NCI-H526 (cell line): ENCODE data around the gene IGHMBP2.
A peak's percentile ranks its signal among the peaks of the same experiment; 100 is the strongest.

Experiments used
- DNase-seq, 2 experiments: peaks; one replicate each; lab custom pipeline; 2025; lab: John Stamatoyannopoulos, UW

IGHMBP2 gene

DNA sequence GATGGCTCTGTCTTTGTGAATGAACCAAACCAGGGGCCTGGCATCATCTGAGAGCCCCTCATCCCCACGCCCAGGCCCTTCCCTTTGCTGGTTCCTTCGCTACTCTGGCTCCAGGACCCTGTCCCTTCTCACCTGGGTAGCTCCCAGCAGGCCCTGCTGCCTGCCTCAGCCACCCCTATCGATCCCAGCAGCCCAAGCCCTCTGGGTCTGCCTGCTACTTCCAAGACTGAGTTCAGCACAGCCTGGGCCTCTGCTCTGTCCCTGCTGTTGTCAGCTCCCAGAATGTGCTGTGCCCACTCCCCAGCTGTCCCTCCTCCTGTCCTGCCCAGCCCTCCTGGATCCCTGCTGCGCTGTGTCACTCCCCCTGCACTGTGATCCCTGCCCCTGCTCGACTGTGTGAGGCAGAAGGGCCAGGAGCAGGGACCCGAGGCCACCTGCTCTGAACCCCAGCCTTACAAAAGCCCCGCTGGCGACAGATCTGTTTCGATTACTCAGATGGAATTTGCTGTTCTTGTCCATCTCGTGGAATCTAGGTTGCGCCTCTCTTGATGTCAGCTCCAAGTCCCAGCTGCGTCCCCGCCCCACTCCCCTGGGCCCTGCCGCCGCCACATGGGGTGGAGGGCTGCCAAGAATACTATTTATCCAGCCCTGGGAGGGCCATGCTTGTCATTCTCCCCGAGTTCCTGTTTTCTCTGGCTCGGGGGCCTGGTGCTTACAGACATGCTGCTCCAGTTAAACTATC is 13.0 kb upstream of the IGHMBP2 start:
- DNase-seq: no peak

DNA sequence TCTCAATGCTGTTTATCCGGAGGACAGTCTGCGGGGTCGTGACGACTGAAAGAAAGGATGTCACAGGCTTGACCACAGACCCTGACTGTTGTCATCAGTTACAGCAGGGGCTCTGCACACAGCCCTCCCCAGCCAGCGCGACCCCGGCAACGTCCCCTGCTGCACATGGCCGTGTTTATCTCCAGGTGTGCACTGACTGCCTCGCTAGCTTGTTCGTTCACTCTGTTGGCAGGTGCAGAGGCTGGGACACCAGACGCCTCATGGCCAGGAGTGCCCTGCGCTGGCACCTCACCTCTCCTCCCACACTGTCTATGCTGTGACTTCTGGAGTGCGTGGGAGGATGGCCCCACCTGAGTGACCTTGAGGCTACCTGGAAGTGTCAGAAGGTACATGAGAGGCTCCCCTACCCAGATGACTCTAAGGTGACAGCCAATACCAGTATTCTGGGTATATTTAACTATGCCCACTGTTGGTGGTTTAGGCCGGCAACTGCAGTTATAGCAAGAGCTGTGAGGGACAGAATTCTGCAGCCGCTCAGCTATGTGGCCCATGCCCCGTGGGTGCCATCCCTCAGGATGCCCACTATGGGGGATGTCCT is 12.2 kb upstream of the IGHMBP2 start:
- DNase-seq: no peak

DNA sequence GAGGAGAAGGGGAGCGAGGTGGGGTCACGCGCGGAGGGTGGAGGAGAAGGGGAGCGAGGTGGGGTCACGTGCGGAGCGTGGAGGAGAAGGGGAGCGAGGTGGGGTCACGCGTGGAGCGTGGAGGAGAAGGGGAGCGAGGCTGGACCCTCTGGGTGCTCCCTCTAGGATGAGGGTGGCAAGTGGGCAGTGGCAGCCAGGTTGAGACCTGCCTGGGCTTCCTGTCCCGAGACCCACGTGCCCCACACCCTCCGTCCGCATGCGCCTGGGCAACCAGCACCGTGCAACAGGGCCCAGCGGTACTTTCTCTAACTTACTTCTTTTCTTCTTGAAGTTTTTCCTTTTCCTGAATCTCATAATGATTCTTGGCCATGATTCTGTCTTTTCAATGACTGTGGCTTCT is 11.1 kb upstream of the IGHMBP2 start:
- no peak for DNase-seq

DNA sequence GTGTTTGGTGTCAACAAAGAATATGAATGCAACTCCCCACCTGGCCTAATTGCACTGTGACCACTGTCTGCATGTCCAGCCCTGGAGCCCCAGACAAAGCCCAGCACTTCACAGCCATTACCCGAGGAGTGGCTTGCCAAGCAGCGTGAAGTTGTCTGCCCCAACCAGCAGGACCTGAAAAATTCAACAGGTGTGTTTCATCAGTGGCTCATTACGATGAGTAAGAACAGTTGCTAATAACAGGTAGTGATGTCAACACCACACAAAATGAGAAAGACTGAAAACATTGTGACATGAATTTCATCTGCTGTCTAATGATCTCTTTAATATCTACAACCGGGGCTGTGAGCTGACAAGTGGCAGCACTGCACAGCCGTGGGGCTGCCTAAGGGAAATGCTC is 10.4 kb upstream of the IGHMBP2 start:
- no peak for DNase-seq

DNA sequence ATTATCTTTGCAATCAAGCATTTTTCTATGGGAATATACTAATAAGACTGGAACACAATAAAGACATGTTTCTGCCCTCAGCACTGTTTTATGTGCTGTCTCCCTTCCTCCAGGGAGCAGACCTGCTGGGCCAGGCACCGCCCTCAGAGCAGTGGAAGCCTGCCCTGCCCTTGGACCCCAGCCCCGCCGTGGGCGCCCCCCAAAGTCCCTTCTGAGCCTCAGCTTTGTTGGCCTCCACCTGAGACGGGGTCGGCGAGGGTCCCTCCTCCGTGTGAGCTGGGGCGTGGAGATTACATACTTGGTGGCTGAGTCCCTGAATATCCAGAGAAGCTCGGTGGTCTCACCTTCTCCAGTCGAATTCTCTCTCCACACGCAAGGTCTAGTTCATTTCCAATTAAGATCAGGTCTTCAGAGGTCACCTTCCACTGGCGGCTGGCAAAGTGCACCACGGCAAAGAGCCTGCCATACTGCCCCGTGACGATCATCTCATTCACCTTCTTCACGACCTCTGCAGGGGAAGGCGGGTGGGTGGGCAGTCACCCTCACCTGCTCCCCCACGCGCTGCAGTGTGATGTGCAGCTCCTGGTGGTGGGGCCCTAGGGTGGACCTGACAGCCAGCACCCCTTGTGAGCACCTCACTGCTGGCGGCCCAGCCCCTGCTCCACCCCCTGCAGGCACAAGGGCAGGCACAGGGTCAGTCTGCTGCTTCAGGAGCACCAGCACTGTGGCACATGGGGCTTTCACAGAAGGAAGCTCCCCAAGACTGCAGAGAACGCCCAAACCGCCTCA is 7.3 kb upstream of the IGHMBP2 start:
- no peak for DNase-seq

DNA sequence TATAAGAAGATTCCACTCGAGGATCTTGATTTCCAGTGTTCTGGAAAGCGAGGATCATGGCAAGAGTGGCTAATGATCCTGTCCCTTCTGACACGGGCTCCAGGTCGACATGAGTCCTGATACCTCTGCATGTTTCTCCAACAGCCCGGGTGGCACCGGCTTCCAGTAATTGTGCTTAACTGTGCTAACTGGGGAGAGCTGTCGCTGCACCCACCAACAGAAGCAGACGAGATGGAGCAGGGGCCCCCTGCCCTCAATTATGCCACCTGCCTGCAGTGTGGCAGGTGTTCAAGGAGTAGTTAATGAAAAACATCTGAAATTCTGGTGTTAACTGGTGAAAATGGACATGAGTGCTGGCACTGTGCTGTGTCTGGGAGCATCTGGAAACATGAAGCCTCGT is 6.2 kb upstream of the IGHMBP2 start:
- DNase-seq: no peak

DNA sequence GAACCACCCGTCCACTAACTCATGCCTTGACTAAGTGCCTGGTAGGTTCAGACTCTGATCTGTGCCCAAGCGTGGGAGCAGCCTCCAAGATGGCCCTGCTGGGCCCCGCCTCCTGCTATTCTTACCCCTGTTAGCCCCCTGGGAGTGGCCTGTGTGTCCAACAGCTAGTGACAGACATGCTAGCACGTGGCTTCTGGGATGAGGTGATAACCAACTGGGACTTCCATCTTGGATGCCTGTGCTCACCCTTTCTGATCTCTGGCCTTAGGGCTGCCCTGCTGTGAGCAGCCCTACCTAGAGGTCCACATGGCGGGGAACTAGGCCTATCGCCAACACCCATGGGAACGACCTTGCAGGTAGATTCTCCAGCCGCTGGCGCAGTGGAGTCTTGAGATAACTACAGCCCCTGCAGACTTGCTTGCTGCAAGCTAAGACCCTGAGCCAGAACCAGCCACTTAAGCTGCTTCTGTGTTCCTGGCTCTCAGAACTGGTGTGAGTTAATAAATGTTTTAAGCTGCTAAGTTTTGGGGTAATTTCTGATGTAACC is 2.8 kb upstream of the IGHMBP2 start:
- no peak for DNase-seq

DNA sequence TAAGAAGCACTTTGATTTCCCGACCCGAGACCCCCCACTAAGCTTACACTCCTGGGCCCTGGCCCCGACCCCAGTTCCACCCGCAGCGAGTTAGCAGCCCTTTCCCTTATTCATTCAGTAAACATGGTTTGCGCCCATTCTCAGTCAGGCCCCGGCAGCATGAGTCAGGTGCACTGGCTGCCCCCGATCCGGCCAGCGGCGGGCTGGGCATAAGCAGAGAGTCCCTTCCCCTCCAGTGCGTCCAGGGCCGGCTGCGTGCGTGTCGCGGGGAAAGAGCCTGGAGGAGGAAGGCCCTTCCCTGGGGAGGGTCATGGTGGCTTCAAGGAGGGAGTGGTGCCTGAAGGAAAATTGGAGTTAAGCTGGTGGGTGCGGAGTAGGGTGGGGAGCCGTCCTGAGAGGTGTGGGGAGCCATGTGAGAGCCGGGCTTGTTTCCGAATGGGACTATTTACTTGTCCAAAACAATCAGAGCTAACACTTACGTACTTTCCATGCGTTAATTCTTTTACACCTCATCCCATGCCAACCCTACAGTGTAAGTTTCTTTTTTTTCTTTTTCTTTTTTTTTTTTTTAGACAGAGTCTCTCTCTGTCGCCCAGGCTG is 657 bp downstream of the IGHMBP2 start:
- DNase-seq: peak in 1 of 2 experiments; percentile 47

DNA sequence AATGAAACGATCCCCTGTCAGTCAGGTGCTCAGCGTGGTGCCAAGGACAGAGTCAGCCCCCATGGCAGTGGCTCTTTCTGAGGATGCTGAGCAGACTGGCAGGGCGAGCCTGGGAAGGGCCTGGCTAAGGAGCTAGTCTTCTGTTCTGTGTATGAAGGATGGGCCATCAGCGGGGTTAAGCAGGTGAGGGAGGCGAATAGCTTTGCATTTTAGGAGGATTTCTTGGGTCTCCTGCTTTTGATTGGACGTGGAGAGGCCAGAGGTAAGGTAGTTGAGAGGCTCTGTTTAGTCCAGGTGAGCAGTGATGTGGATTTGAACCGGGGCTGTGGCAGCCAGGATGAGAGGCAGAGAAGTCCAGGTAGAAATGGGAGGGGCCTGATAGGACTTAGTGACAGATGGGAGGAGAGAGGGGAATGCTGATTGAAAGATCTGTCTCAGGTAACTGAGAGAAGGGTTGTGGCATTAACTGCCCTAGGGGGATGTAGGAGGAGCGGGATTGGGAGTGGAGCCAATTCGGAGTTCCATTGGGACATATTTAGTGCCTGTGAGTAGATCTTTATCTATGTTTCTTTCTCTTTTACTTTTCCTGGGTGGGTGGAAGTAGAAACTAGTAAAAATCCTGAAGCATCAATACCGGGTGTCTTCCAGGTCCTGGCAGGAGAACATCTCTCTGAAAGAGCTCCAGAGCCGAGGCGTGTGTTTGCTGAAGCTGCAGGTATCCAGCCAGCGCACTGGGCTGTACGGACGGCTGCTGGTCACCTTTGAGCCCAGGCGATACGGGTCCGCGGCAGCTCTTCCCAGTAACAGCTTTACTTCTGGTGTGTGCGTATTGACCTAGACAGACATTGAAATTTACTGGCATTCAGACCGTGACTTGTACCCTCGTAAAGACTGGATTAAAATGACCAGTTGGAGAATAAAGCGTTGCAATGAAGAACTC is 2.0 kb downstream of the IGHMBP2 start:
- DNase-seq: no peak

DNA sequence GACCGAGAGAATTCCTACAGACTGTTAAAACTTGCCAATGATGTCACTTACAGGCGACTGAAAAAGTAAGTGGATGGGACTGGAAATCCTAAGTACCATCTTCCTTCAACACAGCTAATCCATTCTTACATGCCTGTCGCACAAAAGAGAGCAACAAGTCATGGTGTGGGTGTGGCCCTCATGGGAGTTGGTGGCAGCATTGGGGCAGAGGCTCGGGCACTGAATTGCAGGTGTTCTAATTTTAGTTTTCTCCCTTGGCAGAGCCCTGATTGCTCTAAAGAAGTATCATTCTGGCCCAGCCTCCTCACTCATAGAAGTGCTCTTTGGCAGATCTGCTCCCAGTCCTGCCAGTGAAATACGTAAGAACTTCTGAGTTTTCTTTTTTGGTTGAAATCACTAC is 4.6 kb downstream of the IGHMBP2 start:
- DNase-seq: no peak

DNA sequence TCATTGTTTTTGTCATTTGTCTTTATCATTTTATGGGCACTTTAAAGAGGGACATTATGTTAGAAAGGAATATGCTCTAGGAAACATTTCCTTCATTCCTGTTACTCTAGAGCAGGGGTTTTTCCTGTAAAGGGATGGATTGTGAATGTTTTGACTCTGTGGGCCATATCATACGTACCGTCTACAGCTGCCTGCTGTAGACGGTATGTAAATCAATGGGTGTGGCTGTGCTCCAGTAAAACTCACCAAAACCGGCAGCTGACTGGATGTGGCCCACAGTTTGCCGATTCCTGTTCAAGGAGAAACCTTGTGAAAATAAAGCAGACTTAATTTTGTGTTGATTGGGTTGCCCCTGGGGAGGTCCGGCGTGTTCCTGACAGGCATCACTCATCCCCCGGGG is 7.3 kb downstream of the IGHMBP2 start:
- peak; percentile 37 to 64 for DNase-seq

DNA sequence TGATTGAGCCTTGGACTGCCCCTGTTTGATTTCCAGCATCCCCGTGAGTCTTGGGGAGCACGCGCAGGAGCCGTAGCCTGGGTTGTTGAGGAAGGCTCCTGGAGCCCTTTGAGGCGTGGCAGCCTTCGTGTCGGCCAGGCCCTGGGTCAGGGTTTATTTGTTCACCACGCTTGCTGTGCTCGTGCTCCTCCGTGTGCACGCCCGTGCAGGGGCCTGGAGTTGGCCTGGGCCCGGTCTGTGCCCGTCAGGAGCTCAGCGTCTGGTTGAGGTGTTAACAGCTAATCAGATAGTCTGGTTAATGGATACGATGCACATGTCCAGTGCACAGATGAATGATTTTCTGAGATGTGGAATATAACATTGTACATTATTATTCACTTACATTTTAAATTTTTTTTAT is 8.0 kb downstream of the IGHMBP2 start:
- no peak for DNase-seq

DNA sequence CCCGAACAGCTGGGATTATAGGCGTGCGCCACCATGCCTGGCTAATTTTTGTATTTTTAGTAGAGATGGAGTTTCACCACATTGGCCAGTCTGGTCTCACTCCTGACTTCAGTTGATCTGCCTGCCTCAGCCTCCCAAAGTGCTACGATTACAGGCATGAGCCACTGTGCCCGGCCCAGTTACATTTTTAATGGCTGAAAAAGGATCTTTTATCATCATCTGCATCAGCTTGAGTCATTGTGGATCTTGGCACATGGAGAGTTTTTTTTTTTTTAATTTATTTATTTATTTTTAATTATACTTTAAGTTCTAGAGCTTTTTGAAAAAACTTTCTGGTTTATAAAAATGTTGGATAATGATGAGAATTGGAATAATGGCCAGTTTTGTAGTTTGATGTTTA is 8.6 kb downstream of the IGHMBP2 start:
- DNase-seq: no peak

DNA sequence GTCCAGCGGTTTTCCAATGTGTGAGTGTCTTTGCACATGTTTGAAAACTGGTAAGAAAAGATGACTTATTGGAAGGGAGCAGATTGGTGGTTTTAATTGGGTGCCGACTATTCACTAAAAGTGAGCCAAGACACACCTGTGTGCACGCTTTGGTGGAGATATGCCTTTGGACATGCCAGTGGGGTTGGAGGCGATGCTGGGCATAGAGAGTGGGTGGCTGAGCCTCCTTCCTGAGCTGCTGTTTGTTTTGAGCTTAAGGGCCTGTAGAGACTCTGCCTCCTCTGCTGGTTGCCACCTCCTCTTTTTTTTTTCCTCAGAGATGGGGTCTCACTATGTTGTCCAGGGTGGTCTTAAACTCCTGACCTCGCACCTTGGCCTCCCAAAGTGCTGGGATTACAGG is 9.5 kb downstream of the IGHMBP2 start:
- DNase-seq: no peak

DNA sequence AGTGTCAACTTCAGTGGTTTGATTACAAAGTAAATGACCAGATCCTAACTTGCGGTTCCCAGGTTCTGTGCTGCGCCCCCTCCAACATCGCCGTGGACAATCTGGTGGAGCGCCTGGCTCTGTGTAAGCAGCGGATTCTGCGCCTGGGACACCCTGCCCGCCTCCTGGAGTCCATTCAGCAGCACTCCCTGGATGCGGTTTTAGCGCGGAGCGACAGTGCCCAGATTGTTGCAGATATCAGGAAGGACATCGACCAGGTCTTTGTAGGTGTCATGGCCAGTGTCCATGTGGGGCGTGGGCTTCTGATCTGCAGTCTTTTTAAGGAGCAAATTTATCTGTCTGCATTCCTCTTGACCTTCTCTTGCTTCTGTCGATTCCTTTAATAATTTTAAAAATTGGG is 11.1 kb downstream of the IGHMBP2 start:
- no peak for DNase-seq

DNA sequence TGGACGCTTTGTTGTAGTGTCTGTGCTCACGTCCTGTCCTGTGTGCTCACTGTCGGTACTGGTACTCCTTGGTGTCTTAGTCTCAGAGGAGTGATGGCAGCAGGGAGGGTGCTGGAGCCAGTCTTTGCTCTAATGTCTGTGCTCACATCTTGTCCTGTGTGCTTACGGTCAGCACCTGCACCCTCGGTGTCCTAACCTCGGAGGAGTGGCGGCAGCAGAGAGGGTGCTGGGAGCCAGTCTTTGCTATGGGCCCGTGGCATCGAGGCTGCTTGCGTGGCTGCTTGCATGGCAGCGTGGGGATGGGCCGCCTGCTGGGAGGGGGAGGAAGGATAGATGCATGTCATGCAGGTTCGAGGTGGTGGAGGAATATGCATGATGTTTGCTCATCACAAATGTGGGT is 12.7 kb downstream of the IGHMBP2 start:
- no peak for DNase-seq

DNA sequence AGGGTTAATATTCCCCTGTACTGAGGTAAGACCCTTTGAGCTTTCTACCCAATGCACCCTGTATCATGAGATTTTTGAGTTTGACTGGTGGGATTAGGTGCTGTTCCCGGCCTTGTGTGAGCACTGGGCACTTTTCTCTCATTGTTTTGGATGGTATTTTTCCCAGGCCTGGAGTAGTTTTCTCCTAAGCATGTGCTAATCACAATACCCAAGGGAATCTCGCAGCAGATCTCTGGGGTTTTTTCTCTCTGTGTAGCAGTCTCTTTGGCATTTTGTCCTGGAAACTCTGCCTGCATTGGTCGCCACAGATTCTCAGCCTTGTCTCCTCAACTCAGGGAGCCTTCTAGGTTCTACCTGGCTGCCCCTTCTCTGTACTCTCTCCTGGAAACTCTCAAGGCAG is 19.9 kb downstream of the IGHMBP2 start:
- no peak for DNase-seq

DNA sequence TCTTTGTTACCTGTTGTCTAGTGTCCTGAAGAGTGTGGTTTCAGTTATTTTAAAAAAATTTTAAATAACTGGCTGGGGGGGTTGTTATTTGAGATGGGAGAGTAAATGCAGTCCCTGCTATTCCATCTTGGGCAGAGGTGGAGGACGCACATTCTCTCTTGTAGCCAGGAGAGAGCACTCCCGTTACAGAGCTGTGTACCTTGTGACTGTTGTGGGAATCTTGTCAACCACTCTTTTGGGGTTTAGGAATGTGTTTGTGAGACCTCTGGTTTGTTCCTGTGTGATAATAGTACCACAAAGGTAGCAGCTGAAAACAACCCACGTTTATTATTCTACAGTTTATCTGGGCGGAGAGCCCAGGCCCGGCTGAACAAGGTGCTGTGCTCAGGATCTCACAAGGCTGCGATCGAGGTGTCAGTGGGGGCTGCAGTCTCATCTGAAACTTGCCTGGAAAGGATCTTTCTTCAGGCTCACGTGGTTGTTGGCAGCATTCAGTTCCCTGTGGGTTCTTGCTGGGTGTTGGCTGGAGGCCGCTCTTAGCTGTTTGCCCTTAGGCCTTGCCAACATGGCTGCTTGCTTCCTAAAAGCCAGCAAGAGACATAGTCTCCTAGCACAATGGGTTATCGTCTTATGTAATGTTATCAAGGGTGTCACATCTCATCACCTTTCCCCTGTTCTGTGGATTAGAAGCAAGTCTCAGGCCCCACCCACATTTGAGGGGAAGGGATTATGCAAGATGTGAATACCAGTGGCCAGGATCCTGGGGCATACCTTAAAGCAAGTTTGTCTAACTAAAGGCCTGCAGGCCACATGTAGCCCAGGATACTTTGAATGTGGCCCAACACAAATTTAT is 20.6 kb downstream of the IGHMBP2 start:
- DNase-seq: no peak

DNA sequence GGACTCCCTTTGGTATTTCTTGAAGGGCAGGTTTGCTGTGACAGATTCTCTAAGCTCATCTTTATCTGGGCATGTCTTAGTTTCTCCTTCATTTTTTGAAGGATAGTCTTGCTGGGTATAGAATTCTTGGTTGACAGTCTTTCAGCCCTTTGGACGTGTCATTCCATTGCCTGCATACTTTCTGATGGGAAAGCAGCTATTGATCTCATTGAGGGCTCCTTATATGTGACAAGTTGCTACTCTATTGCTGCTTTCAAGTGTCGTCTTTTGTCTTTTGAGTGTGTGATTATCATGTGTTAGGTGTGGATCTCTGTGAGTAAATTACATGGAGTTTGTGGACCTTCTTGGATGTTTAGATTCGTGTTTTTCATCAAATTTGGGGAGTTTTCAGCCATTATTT is 21.9 kb downstream of the IGHMBP2 start:
- no peak for DNase-seq
